ENCODE measurements around the gene ZKSCAN7. TPM values are rescaled to one million over a fixed set of nuclear protein-coding genes. Genes with fewer than 3 reads are reported as not detected.

ZKSCAN7 gene
- total RNA-seq, 4 donors from 2014 or later = 0.37 to 3.2 (median 1.0) TPM

- WGBS, 2 donors (ENCODE audit: low coverage in 1 of 2) = 33 to 46% methylated on average over 2 of the region's 2 CpGs
- in situ Hi-C loops (cut with MboI; ENCODE audit: low pct_ligation_motif_present in 1 of 4, low pct_unique_long_range_greater_than_20kb in 1 of 4, low sequenced_read_pairs in 3 of 4) (no loop called here), intact Hi-C loops (cut with DNase I; ENCODE audit: low total_unique reads) (loop anchor here (10.0 kb wide), 1 partner anchor 246 kb away; the partner anchor contains the start of genes KIAA1143 and KIF15)
- Histone ChIP-seq H3K27me3 (peaks cover 8% of the 10 kb centered on the region), H3K36me3 (no peaks in the 10 kb centered on the region), H3K4me1 (no peaks in the 10 kb centered on the region), H3K9me3 (no peaks in the 10 kb centered on the region), H3K4me3 (no peak overlapping the region), H3K27ac (no peak overlapping the region)
- DNase-seq = no peak
- TF ChIP-seq POLR2A (IDR thresholded peaks at IDR 0.05) = no peak
Observed at GRCh38 chr3:44518782-44519156, 36.2 kb upstream of the ZKSCAN7 start.

- DNase-seq = no peak
- no peak overlapping the region for H3K4me3 ChIP-seq
- intact Hi-C loops (cut with DNase I; ENCODE audit: low total_unique reads) (no loop called here), in situ Hi-C loops (cut with MboI; ENCODE audit: low pct_ligation_motif_present in 1 of 4, low pct_unique_long_range_greater_than_20kb in 1 of 4, low sequenced_read_pairs in 3 of 4) (no loop called here)
- H3K27me3 ChIP-seq = peaks cover 8% of the 10 kb centered on the region
- WGBS, 2 donors (ENCODE audit: low coverage in 1 of 2) = 100% methylated on average over 3 of the region's 3 CpGs; no CpG with 5 or more reads in 1 of the 2 donors
- TF ChIP-seq POLR2A (IDR thresholded peaks at IDR 0.05) (no peak), EP300 (IDR thresholded peaks at IDR 0.05; ENCODE audit: low read depth) (no peak)
- no peaks in the 10 kb centered on the region for H3K36me3 ChIP-seq
- no peaks in the 10 kb centered on the region for H3K9me3 ChIP-seq
- H3K4me1 ChIP-seq = no peaks in the 10 kb centered on the region
- no peak overlapping the region for H3K27ac ChIP-seq
Observed at GRCh38 chr3:44521721-44522120, 33.3 kb upstream of the ZKSCAN7 start.

- intact Hi-C loops (cut with DNase I; ENCODE audit: low total_unique reads) = no loop called here
Observed at GRCh38 chr3:44522494-44522933, 32.5 kb upstream of the ZKSCAN7 start.

GRCh38 chr3:44525060-44525459, 29.9 kb upstream of the ZKSCAN7 start:
- Histone ChIP-seq H3K36me3 (no peaks in the 10 kb centered on the region), H3K4me1 (peaks cover 0 to under 1% (median 0%) of the 10 kb centered on the region in 4 donors), H3K27me3 (peaks cover 8% of the 10 kb centered on the region), H3K4me3 (no peak overlapping the region), H3K27ac (no peak overlapping the region), H3K9me3 (no peaks in the 10 kb centered on the region)
- TF ChIP-seq EP300 (IDR thresholded peaks at IDR 0.05; ENCODE audit: low read depth) (no peak), POLR2AphosphoS5 (IDR thresholded peaks at IDR 0.05) (no peak), POLR2A (IDR thresholded peaks at IDR 0.05) (no peak), CTCF (IDR thresholded peaks at IDR 0.05) (no peak)
- in situ Hi-C loops (cut with MboI; ENCODE audit: low pct_ligation_motif_present in 1 of 4, low pct_unique_long_range_greater_than_20kb in 1 of 4, low sequenced_read_pairs in 3 of 4) (loop anchor here in 1 of 4 donors (25.0 kb wide), 1 partner anchor 387 kb away; no protein-coding TSS in a partner anchor), intact Hi-C loops (cut with DNase I; ENCODE audit: low total_unique reads) (no loop called here)
- WGBS, 2 donors (ENCODE audit: low coverage in 1 of 2) = 60 to 80% methylated on average over 3 to 5 of the region's 5 CpGs
- DNase-seq = no peak

More at GRCh38 chr3:44522494-44522933, 32.5 kb upstream of the ZKSCAN7 start:
- 48% methylated on average over 7 of the region's 7 CpGs; no CpG with 5 or more reads in 1 of the 2 donors for WGBS, 2 donors (ENCODE audit: low coverage in 1 of 2)
- H3K36me3 ChIP-seq = no peaks in the 10 kb centered on the region
- H3K27me3 ChIP-seq = peaks cover 8% of the 10 kb centered on the region
- no peaks in the 10 kb centered on the region for H3K9me3 ChIP-seq
- no peak for TF ChIP-seq EP300 (IDR thresholded peaks at IDR 0.05; ENCODE audit: low read depth)
- TF ChIP-seq POLR2A (IDR thresholded peaks at IDR 0.05) = no peak
- TF ChIP-seq POLR2AphosphoS5 (IDR thresholded peaks at IDR 0.05) = no peak
- TF ChIP-seq CTCF (IDR thresholded peaks at IDR 0.05) = no peak
- in situ Hi-C loops (cut with MboI; ENCODE audit: low pct_ligation_motif_present in 1 of 4, low pct_unique_long_range_greater_than_20kb in 1 of 4, low sequenced_read_pairs in 3 of 4) = no loop called here
- DNase-seq = no peak
- H3K4me1 ChIP-seq = no peaks in the 10 kb centered on the region
- H3K4me3 ChIP-seq = no peak overlapping the region
- no peak overlapping the region for H3K27ac ChIP-seq

- Histone ChIP-seq H3K4me3 (no peak overlapping the region), H3K4me1 (peaks cover 0 to 17% (median 6%) of the 10 kb centered on the region in 4 donors), H3K27ac (peak overlapping the region in 1 of 4 donors; percentile 26), H3K9me3 (no peaks in the 10 kb centered on the region), H3K27me3 (no peaks in the 10 kb centered on the region), H3K36me3 (no peaks in the 10 kb centered on the region)
- DNase-seq = no peak
- 54% methylated on average over 1 of the region's 1 CpG; no CpG with 5 or more reads in 1 of the 2 donors for WGBS, 2 donors (ENCODE audit: low coverage in 1 of 2)
- in situ Hi-C loops (cut with MboI; ENCODE audit: low pct_ligation_motif_present in 1 of 4, low pct_unique_long_range_greater_than_20kb in 1 of 4, low sequenced_read_pairs in 3 of 4) = loop anchor here (10.0 to 25.0 kb wide), 3 partner anchors 375 to 385 kb away; no protein-coding TSS in a partner anchor
- no peak for TF ChIP-seq EP300 (IDR thresholded peaks at IDR 0.05; ENCODE audit: low read depth)
- peak in 2 of 5 experiments; percentile 13 to 26 for TF ChIP-seq CTCF (IDR thresholded peaks at IDR 0.05)
- intact Hi-C loops (cut with DNase I; ENCODE audit: low total_unique reads) = loop anchor here (10.0 kb wide), 1 partner anchor 385 kb away; no protein-coding TSS in a partner anchor
Observed at GRCh38 chr3:44529927-44530326, 25.1 kb upstream of the ZKSCAN7 start.

All from transverse colon (tissue), 4 donors.